Panc1 (cell line): ENCODE measurements around the gene CDK5R1. TPM values are rescaled to one million over a fixed set of nuclear protein-coding genes. Genes with fewer than 3 reads are reported as not detected.

Experiments used
- ATAC-seq: fragments of 200-7000 bp; cut with Tn5 transposase; 2 replicates; pipeline ENCODE4 v1.9.1; 2020; ENCODE audit warnings: mild to moderate bottlenecking, moderate library complexity
- BruUV-seq: library from RNA; stranded (reverse); fragments of 400-500 nt; replicated peaks from 2 replicates; lab custom pipeline; 2021; lab: Mats Ljungman, UMichigan
- CTCF ChIA-PET: fragments of 300-600 bp; sonication (Branson Sonifier 250); formaldehyde crosslinking; loops from one replicate; lab custom pipeline; 2022; ENCODE audit warnings: antibody characterized with exemption; lab: Charles Lee
- POLR2A ChIA-PET: fragments of 300-600 bp; sonication (Branson Sonifier 250); formaldehyde crosslinking; loops from one replicate; lab custom pipeline; 2022; ENCODE audit warnings: antibody characterized with exemption; lab: Charles Lee
- DNase-seq: peaks from one replicate; pipeline ENCODE4 v3.0.0-alpha.2; 2010; ENCODE audit warnings: low read depth, low spot score
- H3K27ac ChIP-seq: 2 replicates; pipeline ENCODE4 v1.5.1; 2011; ENCODE audit warnings: mild to moderate bottlenecking, low read length, inconsistent platforms
- H3K27me3 ChIP-seq: fragments of 200-500 bp; sonication (Bioruptor generic); 2 replicates; pipeline ENCODE4 v1.6.0; 2014; ENCODE audit warnings: low read length, inconsistent platforms; ENCODE audit not compliant: control insufficient read depth, insufficient read depth
- H3K36me3 ChIP-seq: fragments of 200-500 bp; sonication (Bioruptor generic); 2 replicates; pipeline ENCODE4 v1.5.1; 2014; ENCODE audit warnings: inconsistent platforms, mild to moderate bottlenecking, low read length, moderate library complexity; ENCODE audit not compliant: control insufficient read depth, insufficient read depth
- H3K4me1 ChIP-seq: 2 replicates; pipeline ENCODE4 v1.5.1; 2011; ENCODE audit warnings: inconsistent platforms, mild to moderate bottlenecking, low read length, moderate library complexity; ENCODE audit not compliant: control insufficient read depth, insufficient read depth
- H3K4me3 ChIP-seq, 2 experiments: 2 replicates each; pipeline ENCODE4 v1.5.1; 2011 to 2012; ENCODE audit warnings: low read depth in 2 of 2, low read length in 2 of 2, mild to moderate bottlenecking in 2 of 2, inconsistent platforms in 1 of 2, moderate library complexity in 1 of 2
- H3K9me3 ChIP-seq: fragments of 200-500 bp; sonication (Bioruptor generic); 2 replicates; pipeline ENCODE4 v1.5.1; 2014; ENCODE audit warnings: low read depth, mild to moderate bottlenecking, inconsistent platforms, low read length, moderate library complexity; ENCODE audit not compliant: control insufficient read depth, insufficient read depth
- POLR2AphosphoS5 ChIP-seq: IDR thresholded peaks from 2 replicates; pipeline ENCODE4 v1.6.1; 2012; ENCODE audit warnings: mild to moderate bottlenecking, low read depth, low read length, moderate library complexity
- REST ChIP-seq, 2 experiments: IDR thresholded peaks; 2 replicates each; pipeline ENCODE4 v1.6.1; 2011 to 2012; ENCODE audit warnings: low read depth in 2 of 2, control low read depth in 1 of 2, low read length in 1 of 2, mild to moderate bottlenecking in 1 of 2, moderate library complexity in 1 of 2; ENCODE audit not compliant: insufficient read depth in 1 of 2
- SIN3A ChIP-seq: IDR thresholded peaks from 2 replicates; pipeline ENCODE4 v1.6.1; 2012; ENCODE audit warnings: low read depth, mild to moderate bottlenecking, low read length, moderate library complexity, borderline replicate concordance; ENCODE audit not compliant: insufficient read depth
- TCF7L2 ChIP-seq: IDR thresholded peaks from 2 replicates; pipeline ENCODE4 v1.6.1; 2011; ENCODE audit warnings: mild to moderate bottlenecking, low read depth, low read length, inconsistent platforms
- in situ Hi-C: cut with HindIII; loops from 2 replicates; pipeline ENCODE4 v1.10.0; 2016; ENCODE audit warnings: low sequenced_read_pairs, low pct_unique_long_range_greater_than_20kb
- intact Hi-C: fragments of 100-400 bp; cut with micrococcal nuclease; formaldehyde crosslinking; loops from one replicate; pipeline ENCODE4 v1.10.0; 2022; ENCODE audit not compliant: unreplicated experiment
- total RNA-seq: library from RNA; stranded (reverse); gene quantifications from one replicate; pipeline ENCODE4 v1.2.1, GENCODE V29; 2021; ENCODE audit not compliant: unreplicated experiment
- TF ChIP-seq, protein P1 (sequence below): fragments of 450-650 bp; IDR thresholded peaks from 2 replicates; pipeline ENCODE4 v1.5.1; 2017; ENCODE audit warnings: mild to moderate bottlenecking

CDK5R1 gene
- total RNA-seq, 1 experiment from 2014 or later: 7.9 TPM

GRCh38 chr17:32515677-32516383 lies 29.0 kb downstream of the CDK5R1 start:
- in situ Hi-C loops: no loop called here
- H3K27me3 ChIP-seq: peaks cover 9% of the 10 kb centered on the region
- no TSS peak for BruUV-seq
- H3K36me3 ChIP-seq: no peaks in the 10 kb centered on the region
- no peaks in the 10 kb centered on the region for H3K9me3 ChIP-seq
- POLR2A ChIA-PET: no interaction called here
- DNase-seq (no peak), ATAC-seq (no peak)
- H3K4me3 ChIP-seq: no peak overlapping the region
- peaks cover 8% of the 10 kb centered on the region; the same call in 1 of the 2 replicates for H3K4me1 ChIP-seq
- H3K27ac ChIP-seq: no peak overlapping the region
- intact Hi-C loops: no loop called here
- no peak for TF ChIP-seq REST (IDR thresholded peaks at IDR 0.05; ENCODE audit: insufficient read depth in 1 of 2, low read depth in 2 of 2, low read length in 1 of 2)
- no peak for TF ChIP-seq POLR2AphosphoS5
- no peak for TF ChIP-seq SIN3A
- no peak for TF ChIP-seq TCF7L2
- CTCF ChIA-PET: no interaction called here

DNA sequence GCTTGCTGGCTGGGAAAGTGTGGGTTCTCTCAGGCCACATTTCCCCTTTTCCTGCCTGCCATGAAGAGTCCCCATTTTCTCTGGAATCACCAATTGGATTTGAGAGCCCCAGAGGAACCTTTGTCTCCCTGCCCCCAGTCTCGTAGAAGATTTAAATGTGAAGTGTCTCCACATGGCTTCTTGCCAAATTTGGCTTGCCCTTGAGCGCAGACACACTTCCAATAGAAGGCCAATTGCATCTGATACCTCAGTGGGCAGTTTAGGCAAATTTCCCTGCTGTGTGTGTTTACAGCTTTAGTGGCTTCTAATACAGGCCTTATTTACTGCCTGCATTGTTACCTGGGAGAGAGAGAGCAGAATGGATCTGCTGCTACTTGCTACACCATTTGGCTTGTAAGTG lies 29.7 kb downstream of the CDK5R1 start:
- intact Hi-C loops: no loop called here
- Histone ChIP-seq H3K36me3 (no peaks in the 10 kb centered on the region), H3K4me3 (no peak overlapping the region), H3K4me1 (peaks cover 8% of the 10 kb centered on the region; the same call in 1 of the 2 replicates), H3K27ac (no peak overlapping the region), H3K9me3 (no peaks in the 10 kb centered on the region), H3K27me3 (peaks cover 11% of the 10 kb centered on the region)
- BruUV-seq: no TSS peak
- no peak for ATAC-seq
- no peak for DNase-seq
- POLR2A ChIA-PET: no interaction called here
- TF ChIP-seq SIN3A: no peak
- no peak for TF ChIP-seq REST (IDR thresholded peaks at IDR 0.05; ENCODE audit: insufficient read depth in 1 of 2, low read depth in 2 of 2, low read length in 1 of 2)
- TF ChIP-seq, protein P1, sequence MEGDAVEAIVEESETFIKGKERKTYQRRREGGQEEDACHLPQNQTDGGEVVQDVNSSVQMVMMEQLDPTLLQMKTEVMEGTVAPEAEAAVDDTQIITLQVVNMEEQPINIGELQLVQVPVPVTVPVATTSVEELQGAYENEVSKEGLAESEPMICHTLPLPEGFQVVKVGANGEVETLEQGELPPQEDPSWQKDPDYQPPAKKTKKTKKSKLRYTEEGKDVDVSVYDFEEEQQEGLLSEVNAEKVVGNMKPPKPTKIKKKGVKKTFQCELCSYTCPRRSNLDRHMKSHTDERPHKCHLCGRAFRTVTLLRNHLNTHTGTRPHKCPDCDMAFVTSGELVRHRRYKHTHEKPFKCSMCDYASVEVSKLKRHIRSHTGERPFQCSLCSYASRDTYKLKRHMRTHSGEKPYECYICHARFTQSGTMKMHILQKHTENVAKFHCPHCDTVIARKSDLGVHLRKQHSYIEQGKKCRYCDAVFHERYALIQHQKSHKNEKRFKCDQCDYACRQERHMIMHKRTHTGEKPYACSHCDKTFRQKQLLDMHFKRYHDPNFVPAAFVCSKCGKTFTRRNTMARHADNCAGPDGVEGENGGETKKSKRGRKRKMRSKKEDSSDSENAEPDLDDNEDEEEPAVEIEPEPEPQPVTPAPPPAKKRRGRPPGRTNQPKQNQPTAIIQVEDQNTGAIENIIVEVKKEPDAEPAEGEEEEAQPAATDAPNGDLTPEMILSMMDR: no peak
- no peak for TF ChIP-seq TCF7L2
- no peak for TF ChIP-seq POLR2AphosphoS5
- in situ Hi-C loops: no loop called here
- CTCF ChIA-PET: no interaction called here
